SU-DHL-6 (cell line): ENCODE data around the gene DCAF8.
A peak's percentile ranks its signal among the peaks of the same experiment; 100 is the strongest.

ENCODE experiments used
- H2AFZ ChIP-seq: fragments of 200-600 bp; sonication (generic); 2 replicates; pipeline ENCODE4 v1.6.1; 2014; ENCODE audit warnings: low read depth, mild to moderate bottlenecking, moderate library complexity, mixed read lengths, antibody characterized with exemption, low read length; ENCODE audit not compliant: severe bottlenecking
- H3F3A ChIP-seq: fragments of 200-600 bp; shearing (Covaris generic); 2 replicates; pipeline ENCODE4 v1.6.0; 2016; ENCODE audit warnings: antibody characterized with exemption, mild to moderate bottlenecking; ENCODE audit not compliant: insufficient read depth
- H3K27ac ChIP-seq: fragments of 200-600 bp; sonication (generic); 2 replicates; pipeline ENCODE4 v1.5.1; 2016; ENCODE audit warnings: low read depth, mild to moderate bottlenecking, low read length, moderate library complexity, mixed read lengths
- H3K27me3 ChIP-seq: fragments of 200-600 bp; sonication (generic), shearing (Covaris generic); 2 replicates; pipeline ENCODE4 v1.6.0; 2014; ENCODE audit warnings: mild to moderate bottlenecking, low read length
- H3K36me3 ChIP-seq: fragments of 200-600 bp; sonication (generic); 2 replicates; pipeline ENCODE4 v1.6.1; 2014; ENCODE audit warnings: mild to moderate bottlenecking, low read length, mixed read lengths
- H3K4me2 ChIP-seq: fragments of 300-600, 200-600 bp; shearing (Covaris generic), sonication (generic); 2 replicates; pipeline ENCODE4 v1.6.0; 2014; ENCODE audit warnings: low read length, low read depth, mild to moderate bottlenecking; ENCODE audit not compliant: poor library complexity, severe bottlenecking
- H3K4me3 ChIP-seq: fragments of 200-600 bp; sonication (generic); 2 replicates; pipeline ENCODE4 v1.5.1; 2014; ENCODE audit warnings: antibody characterized with exemption, low read length, mild to moderate bottlenecking, mixed read lengths; ENCODE audit not compliant: insufficient read depth, poor library complexity, severe bottlenecking
- H3K79me2 ChIP-seq: fragments of 200-600 bp; sonication (generic); 2 replicates; pipeline ENCODE4 v1.6.1; 2014; ENCODE audit warnings: mild to moderate bottlenecking, low read length, moderate library complexity; ENCODE audit not compliant: insufficient read depth
- H3K9ac ChIP-seq: fragments of 200-600 bp; sonication (generic); 2 replicates; pipeline ENCODE4 v1.7.0; 2014; ENCODE audit warnings: mild to moderate bottlenecking, low read length
- H3K9me2 ChIP-seq: fragments of 200-600 bp; sonication (generic); replicated peaks from 2 replicates; pipeline ENCODE4 v1.6.1; 2014; ENCODE audit warnings: low read length; ENCODE audit not compliant: insufficient read depth
- H3K9me3 ChIP-seq: fragments of 200-600 bp; sonication (generic); 2 replicates; pipeline ENCODE4 v1.6.1; 2014; ENCODE audit warnings: low read length, mixed read lengths; ENCODE audit not compliant: insufficient read depth
- H4K20me1 ChIP-seq: fragments of 200-600 bp; sonication (generic); 2 replicates; pipeline ENCODE4 v1.6.1; 2014; ENCODE audit warnings: low read depth, mild to moderate bottlenecking, antibody characterized with exemption, low read length, moderate library complexity, mixed read lengths
- CTCF ChIP-seq: fragments of 200-600 bp; sonication (generic); IDR thresholded peaks from one replicate; pipeline ENCODE4 v1.5.1; 2017; ENCODE audit warnings: antibody characterized with exemption, mild to moderate bottlenecking, low read length, moderate library complexity; ENCODE audit not compliant: insufficient read depth, poor library complexity, severe bottlenecking
- EZH2phosphoT487 ChIP-seq: fragments of 200-600 bp; sonication (generic), shearing (Covaris generic); conservative IDR thresholded peaks from 2 replicates; pipeline ENCODE4 v1.6.1; 2018; ENCODE audit warnings: mild to moderate bottlenecking, antibody characterized with exemption, low read length, moderate library complexity, mixed read lengths

Gene DCAF8

GRCh38 chr1:160261893-160262794, at the start of gene DCAF8:
TSS of gene DCAF8 (minus strand) at chr1:160262549. CDS start at chr1:160244008, 18,541 bp downstream.
- no peak for TF ChIP-seq CTCF
- no peak for TF ChIP-seq EZH2phosphoT487
- H4K20me1 ChIP-seq, result no peaks in the 10 kb centered on the region
- H3F3A ChIP-seq, result peaks cover 7% of the 10 kb centered on the region; the same call in 1 of the 2 replicates
- peak within 1 kb of the TSS; percentile 60 for H3K27ac ChIP-seq
- no peaks in the 10 kb centered on the region for H3K9me3 ChIP-seq
- H3K9ac ChIP-seq, result peak within 1 kb of the TSS; percentile 73
- peak within 1 kb of the TSS; percentile 91 for H3K4me2 ChIP-seq
- H3K27me3 ChIP-seq, result no peaks in the 10 kb centered on the region
- no peaks in the 10 kb centered on the region for H3K36me3 ChIP-seq
- H2AFZ ChIP-seq, result peak within 1 kb of the TSS; percentile 85
- H3K79me2 ChIP-seq, result peaks cover 31% of the 10 kb centered on the region
- H3K9me2 ChIP-seq, result no peaks in the 10 kb centered on the region
- peak within 1 kb of the TSS; percentile 59 for H3K4me3 ChIP-seq

- H4K20me1 ChIP-seq, result no peaks in the 10 kb centered on the region
- no peaks in the 10 kb centered on the region for H3K79me2 ChIP-seq
- H3K27me3 ChIP-seq, result no peaks in the 10 kb centered on the region
- no peak for TF ChIP-seq EZH2phosphoT487
- TF ChIP-seq CTCF, result no peak
- peaks cover 46% of the 10 kb centered on the region; the same call in 1 of the 2 replicates for H3K36me3 ChIP-seq
- no peaks in the 10 kb centered on the region for H3K9me2 ChIP-seq
- H3K4me2 ChIP-seq, result no peak overlapping the region
- no peaks in the 10 kb centered on the region for H3F3A ChIP-seq
- no peak overlapping the region for H3K27ac ChIP-seq
- H2AFZ ChIP-seq, result no peak overlapping the region
- no peak overlapping the region for H3K9ac ChIP-seq
- no peaks in the 10 kb centered on the region for H3K9me3 ChIP-seq
- no peak overlapping the region for H3K4me3 ChIP-seq
Measured at GRCh38 chr1:160309571-160309970, 47.2 kb upstream of the DCAF8 start.

GRCh38 chr1:160309185-160309557, 46.8 kb upstream of the DCAF8 start:
- TF ChIP-seq EZH2phosphoT487, result no peak
- no peak overlapping the region for H3K4me3 ChIP-seq
- no peak overlapping the region for H2AFZ ChIP-seq
- no peaks in the 10 kb centered on the region for H4K20me1 ChIP-seq
- H3K27ac ChIP-seq, result no peak overlapping the region
- no peak overlapping the region for H3K9ac ChIP-seq
- H3K9me3 ChIP-seq, result no peaks in the 10 kb centered on the region
- no peaks in the 10 kb centered on the region for H3F3A ChIP-seq
- H3K79me2 ChIP-seq, result no peaks in the 10 kb centered on the region
- H3K4me2 ChIP-seq, result no peak overlapping the region
- peaks cover 45% of the 10 kb centered on the region; the same call in 1 of the 2 replicates for H3K36me3 ChIP-seq
- no peaks in the 10 kb centered on the region for H3K9me2 ChIP-seq
- no peaks in the 10 kb centered on the region for H3K27me3 ChIP-seq
